Nephron (organoid): ENCODE results near the gene HAPSTR1.

Experiments
- H3K27ac Mint-ChIP-seq, 3 experiments: 2 replicates each; pipeline ENCODE4 v1.8.0; 2020; ENCODE audit warnings: mixed read lengths in 3 of 3, mild to moderate bottlenecking in 2 of 3, moderate library complexity in 1 of 3
- H3K27me3 Mint-ChIP-seq: 2 replicates; pipeline ENCODE4 v1.8.0; 2021; ENCODE audit warnings: low read depth, mild to moderate bottlenecking, moderate library complexity, mixed read lengths
- H3K36me3 Mint-ChIP-seq: 2 replicates; pipeline ENCODE4 v1.8.0; 2020; ENCODE audit warnings: low read depth, mixed read lengths
- H3K4me1 Mint-ChIP-seq: 2 replicates; pipeline ENCODE4 v1.8.0; 2020; ENCODE audit warnings: mixed read lengths
- H3K4me3 Mint-ChIP-seq, 3 experiments: 2 replicates each; pipeline ENCODE4 v1.8.0; 2020; ENCODE audit warnings: mild to moderate bottlenecking in 3 of 3, mixed read lengths in 3 of 3, moderate library complexity in 2 of 3
- H3K9me3 Mint-ChIP-seq: 2 replicates; pipeline ENCODE4 v1.8.0; 2020; ENCODE audit warnings: mixed read lengths
- CTCF ChIP-seq, 3 experiments: fragments of 200-600 bp; sonication (generic); IDR thresholded peaks; one replicate each; pipeline ENCODE4 v1.5.0; 2021; ENCODE audit warnings: antibody characterized with exemption in 3 of 3; ENCODE audit not compliant: unreplicated experiment in 3 of 3

Gene HAPSTR1

GRCh38 chr16:9128346-9129342 is 37.2 kb downstream of the HAPSTR1 start:
- peak overlapping the region in 1 of 3 experiments; percentile 72 for H3K27ac Mint-ChIP-seq
- H3K9me3 Mint-ChIP-seq: no peaks in the 10 kb centered on the region
- TF ChIP-seq CTCF (IDR thresholded peaks at IDR 0.05; ENCODE audit: unreplicated experiment in 3 of 3): no peak
- H3K36me3 Mint-ChIP-seq: peaks cover 14% of the 10 kb centered on the region
- no peaks in the 10 kb centered on the region for H3K4me1 Mint-ChIP-seq
- no peak overlapping the region for H3K4me3 Mint-ChIP-seq
- no peaks in the 10 kb centered on the region for H3K27me3 Mint-ChIP-seq

- Mint-ChIP-seq H3K9me3 (no peaks in the 10 kb centered on the region), H3K27me3 (peaks cover 3% of the 10 kb centered on the region), H3K27ac (no peak overlapping the region), H3K36me3 (no peaks in the 10 kb centered on the region), H3K4me1 (no peaks in the 10 kb centered on the region), H3K4me3 (no peak overlapping the region)
- no peak for TF ChIP-seq CTCF (IDR thresholded peaks at IDR 0.05; ENCODE audit: unreplicated experiment in 3 of 3)
Observed at GRCh38 chr16:9134306-9134705, 42.9 kb downstream of the HAPSTR1 start.

- no peak overlapping the region for H3K27ac Mint-ChIP-seq
- H3K27me3 Mint-ChIP-seq: peaks cover 3% of the 10 kb centered on the region
- H3K4me3 Mint-ChIP-seq: no peak overlapping the region
- no peaks in the 10 kb centered on the region for H3K4me1 Mint-ChIP-seq
- no peaks in the 10 kb centered on the region for H3K36me3 Mint-ChIP-seq
- TF ChIP-seq CTCF (IDR thresholded peaks at IDR 0.05; ENCODE audit: unreplicated experiment in 3 of 3): peak; percentile 38 to 50 (median 43)
- H3K9me3 Mint-ChIP-seq: no peaks in the 10 kb centered on the region
Observed at GRCh38 chr16:9134739-9135138, 43.3 kb downstream of the HAPSTR1 start.

- H3K4me3 Mint-ChIP-seq: no peak overlapping the region
- H3K36me3 Mint-ChIP-seq: peaks cover 4% of the 10 kb centered on the region
- no peak for TF ChIP-seq CTCF (IDR thresholded peaks at IDR 0.05; ENCODE audit: unreplicated experiment in 3 of 3)
- no peak overlapping the region for H3K27ac Mint-ChIP-seq
- H3K4me1 Mint-ChIP-seq: no peaks in the 10 kb centered on the region
- H3K9me3 Mint-ChIP-seq: no peaks in the 10 kb centered on the region
- H3K27me3 Mint-ChIP-seq: peaks cover 7% of the 10 kb centered on the region
Observed at GRCh38 chr16:9135797-9136196, 44.4 kb downstream of the HAPSTR1 start.

- no peak for TF ChIP-seq CTCF (IDR thresholded peaks at IDR 0.05; ENCODE audit: unreplicated experiment in 3 of 3)
- peaks cover 8% of the 10 kb centered on the region for H3K27me3 Mint-ChIP-seq
- no peak overlapping the region for H3K27ac Mint-ChIP-seq
- H3K4me3 Mint-ChIP-seq: no peak overlapping the region
- no peaks in the 10 kb centered on the region for H3K9me3 Mint-ChIP-seq
- peaks cover 4% of the 10 kb centered on the region for H3K36me3 Mint-ChIP-seq
- no peaks in the 10 kb centered on the region for H3K4me1 Mint-ChIP-seq
Observed at GRCh38 chr16:9136596-9136995, 45.2 kb downstream of the HAPSTR1 start.
